Hematopoietic multipotent progenitor cell (in vitro differentiated cells): ENCODE results near the gene ASTE1. TPM values are rescaled to one million over a fixed set of nuclear protein-coding genes. Genes with fewer than 3 reads are reported as not detected.

Source experiments
- total RNA-seq: library from RNA; depleted of rRNA; stranded (reverse); fragments of >200 nt; gene quantifications from one replicate; pipeline ENCODE4 v1.2.3, GENCODE V29; 2012

ASTE1 gene
- total RNA-seq, 1 donor, result 9.7 TPM

Other genes starting within 250 kb of the ASTE1 start
- 68.9 TPM for gene ATP2C1, start 132.7 kb downstream of the ASTE1 start, total RNA-seq
- gene NEK11, start 52 bp upstream of the ASTE1 start, total RNA-seq, result 2.2 TPM